Dendritic cell treated with granulocyte-macrophage colony-stimulating factor and Interleukin-4, amounts not matched to agents 40 ng/mL and 50 ng/mL, for 4 days (primary cell): ENCODE data around the gene MON1A.
"Not testable (repeated sequence)": the region's sequence is repeated elsewhere in the genome, so short reads cannot be mapped to it uniquely, and the experiment has no call there.

Source experiments
- H3K27ac Mint-ChIP-seq: one replicate; pipeline ENCODE4 v1.8.0; 2022; ENCODE audit warnings: mild to moderate bottlenecking, mixed read lengths
- H3K27me3 Mint-ChIP-seq: one replicate; pipeline ENCODE4 v1.8.0; 2022; ENCODE audit warnings: mild to moderate bottlenecking, mixed read lengths
- H3K36me3 Mint-ChIP-seq: one replicate; pipeline ENCODE4 v1.8.0; 2022; ENCODE audit warnings: low read depth, mixed read lengths
- H3K4me1 Mint-ChIP-seq: one replicate; pipeline ENCODE4 v1.8.0; 2022; ENCODE audit warnings: low read depth, mixed read lengths
- H3K4me3 Mint-ChIP-seq: one replicate; pipeline ENCODE4 v1.8.0; 2022; ENCODE audit warnings: mild to moderate bottlenecking, moderate library complexity, mixed read lengths
- H3K9me3 Mint-ChIP-seq: one replicate; pipeline ENCODE4 v1.8.0; 2022; ENCODE audit warnings: mixed read lengths
- intact Hi-C: fragments of 100-400 bp; cut with micrococcal nuclease; formaldehyde crosslinking; loops from one replicate; pipeline ENCODE4 v1.15.0; 2022

Gene MON1A

DNA sequence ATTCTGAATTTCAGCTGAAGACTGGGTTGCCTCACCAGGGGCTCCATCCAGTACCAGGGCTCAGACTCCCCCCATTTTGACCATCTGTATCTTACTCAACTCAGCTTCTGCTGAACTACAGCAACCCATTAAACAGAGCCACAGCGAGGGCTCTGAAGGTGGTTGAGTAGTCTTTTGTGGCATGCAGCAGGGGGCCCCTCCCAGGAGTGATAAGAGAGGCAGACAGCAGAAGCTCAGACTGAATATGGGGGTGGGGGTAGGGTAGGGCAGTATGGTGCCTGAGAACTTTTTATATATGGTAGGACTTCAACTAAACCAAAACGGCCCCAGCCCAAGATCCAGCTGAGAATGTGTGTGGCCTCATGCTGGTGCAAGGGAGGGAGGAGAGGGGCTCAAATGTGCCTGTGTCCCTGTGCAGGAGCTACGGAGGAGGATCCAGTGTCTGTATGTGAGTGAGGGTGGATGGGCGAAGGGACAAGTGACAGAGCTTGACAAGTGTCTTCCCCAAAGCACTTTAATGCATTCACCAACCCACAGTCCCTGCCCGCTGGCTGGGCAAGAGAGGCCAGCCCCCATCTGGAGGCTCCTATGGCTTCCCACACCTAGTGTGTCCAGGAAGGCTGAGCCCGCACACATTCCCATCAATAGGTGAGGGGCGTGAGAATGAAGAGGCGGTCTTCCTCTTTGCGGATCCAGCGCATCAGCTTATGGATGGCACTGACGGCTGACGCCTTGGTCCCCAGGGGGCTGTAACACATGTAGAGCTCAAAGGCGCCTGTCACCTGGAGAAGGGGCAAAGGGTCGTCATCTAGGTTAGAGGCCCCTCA is 21.0 kb downstream of the MON1A start:
- Mint-ChIP-seq H3K9me3 (no peaks in the 10 kb centered on the region), H3K4me3 (no peak overlapping the region), H3K4me1 (peaks cover 23% of the 10 kb centered on the region), H3K27ac (no peak overlapping the region), H3K27me3 (no peaks in the 10 kb centered on the region), H3K36me3 (peaks cover 47% of the 10 kb centered on the region)
- intact Hi-C loops: no loop called here

DNA sequence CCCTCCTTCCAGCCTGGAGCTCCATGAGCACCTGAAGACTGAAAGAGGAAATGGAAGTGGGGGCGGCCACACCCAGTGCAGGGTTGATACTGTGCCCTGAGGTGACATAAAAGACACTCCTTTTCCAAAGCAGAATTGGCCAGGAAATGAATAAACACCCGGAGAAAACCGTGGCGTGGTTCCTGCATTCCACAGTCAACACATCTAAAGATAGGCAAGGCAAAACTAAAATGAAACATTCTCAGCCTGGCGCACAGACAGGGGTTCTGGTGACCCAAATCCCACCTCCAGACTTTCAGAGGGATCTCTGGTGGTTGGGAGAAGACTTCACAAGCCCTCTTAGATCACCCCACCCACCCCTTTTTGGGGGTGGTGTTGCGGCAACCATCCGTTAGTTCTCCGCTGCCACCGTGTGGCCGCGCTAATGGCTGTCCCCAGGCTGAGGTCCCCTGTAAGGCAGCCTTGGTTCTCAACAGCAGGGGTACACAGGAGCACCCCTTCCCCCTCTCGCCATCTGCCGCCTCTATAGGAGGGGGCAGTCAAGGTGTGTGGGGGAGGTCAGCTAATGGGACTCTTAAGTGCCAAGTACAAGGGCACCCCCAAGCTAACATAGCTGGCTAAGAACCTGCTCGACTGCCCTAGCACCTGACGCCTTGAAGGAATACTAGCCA is 23.4 kb downstream of the MON1A start:
- Mint-ChIP-seq H3K4me1 (peaks cover 28% of the 10 kb centered on the region), H3K36me3 (peaks cover 26% of the 10 kb centered on the region), H3K9me3 (no peaks in the 10 kb centered on the region), H3K4me3 (peak overlapping the region; percentile 11), H3K27me3 (peaks cover 2% of the 10 kb centered on the region), H3K27ac (no peak overlapping the region)
- intact Hi-C loops: no loop called here

GRCh38 chr3:49904448-49904847 is 25.2 kb downstream of the MON1A start:
- H3K4me3 Mint-ChIP-seq: peak overlapping the region; percentile 75
- intact Hi-C loops, H3K9me3 Mint-ChIP-seq, H3K36me3 Mint-ChIP-seq, H3K27me3 Mint-ChIP-seq: not testable (repeated sequence)
- H3K27ac Mint-ChIP-seq: peak overlapping the region; percentile 67
- peaks cover 28% of the 10 kb centered on the region for H3K4me1 Mint-ChIP-seq

DNA sequence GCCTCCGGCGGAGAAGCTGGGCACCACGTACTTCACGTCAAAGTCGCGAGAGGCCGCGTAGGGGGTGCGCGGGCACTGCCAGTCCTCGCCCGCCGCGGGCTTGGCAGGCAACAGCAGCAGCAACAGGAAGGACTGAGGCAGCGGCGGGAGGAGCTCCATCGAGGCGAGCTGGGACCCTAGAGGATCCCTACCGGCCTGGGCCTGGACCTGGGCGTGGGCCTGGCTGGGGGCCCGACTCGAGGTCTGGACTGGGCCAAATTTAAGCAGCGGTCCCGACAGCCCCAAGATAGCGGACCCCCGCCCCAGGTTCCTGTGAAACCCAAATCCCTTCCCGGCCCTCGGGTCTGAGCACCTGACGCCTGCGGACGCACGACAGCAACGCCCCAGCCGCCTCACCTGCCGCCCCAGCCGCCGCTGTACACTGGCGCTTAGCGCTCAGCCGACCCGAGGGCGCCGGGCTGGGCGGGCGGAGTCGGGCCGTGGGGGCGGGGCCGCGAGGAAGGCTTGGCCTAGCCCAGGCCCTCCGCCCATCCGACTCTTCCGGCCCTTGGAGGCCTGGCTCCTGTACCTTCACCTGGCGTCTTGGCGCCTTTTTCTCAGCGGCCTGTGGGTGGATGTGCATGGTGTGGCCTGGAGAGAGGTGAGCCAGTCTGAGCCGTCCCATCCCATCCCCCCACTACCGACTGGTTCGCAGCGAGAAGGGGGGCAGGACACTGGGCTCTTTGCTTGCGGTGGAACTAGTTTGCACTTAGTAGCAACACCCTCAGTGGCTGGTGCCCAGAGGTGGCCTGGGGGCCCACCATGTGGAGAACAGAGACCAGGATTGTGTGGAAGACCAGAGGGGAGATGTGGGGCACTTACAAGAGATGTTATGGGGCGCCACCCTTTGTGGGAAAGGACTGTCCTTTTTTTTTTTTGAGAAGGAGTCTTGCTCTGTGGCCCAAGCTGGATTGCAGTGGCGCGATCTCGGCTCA is 25.9 kb downstream of the MON1A start, which contains the start of gene MST1R:
Gene MST1R (minus strand): TSS at position 423 of the 974 bp plus-strand sequence. CDS start 264 bp downstream, at position 159.
- intact Hi-C loops: no loop called here
- no peaks in the 10 kb centered on the region for H3K9me3 Mint-ChIP-seq
- H3K27ac Mint-ChIP-seq: peak within 1 kb of the TSS; percentile 67
- peaks cover 2% of the 10 kb centered on the region for H3K27me3 Mint-ChIP-seq
- peaks cover 28% of the 10 kb centered on the region for H3K4me1 Mint-ChIP-seq
- H3K4me3 Mint-ChIP-seq: peak within 1 kb of the TSS; percentile 75
- H3K36me3 Mint-ChIP-seq: peaks cover 2% of the 10 kb centered on the region

- Mint-ChIP-seq H3K4me3 (no peak overlapping the region), H3K9me3 (no peaks in the 10 kb centered on the region), H3K27me3 (peaks cover 2% of the 10 kb centered on the region), H3K36me3 (no peaks in the 10 kb centered on the region), H3K27ac (no peak overlapping the region), H3K4me1 (peaks cover 28% of the 10 kb centered on the region)
- intact Hi-C loops: no loop called here
These were observed 26.9 kb downstream of the MON1A start for GRCh38 chr3:49902511-49903345.

DNA sequence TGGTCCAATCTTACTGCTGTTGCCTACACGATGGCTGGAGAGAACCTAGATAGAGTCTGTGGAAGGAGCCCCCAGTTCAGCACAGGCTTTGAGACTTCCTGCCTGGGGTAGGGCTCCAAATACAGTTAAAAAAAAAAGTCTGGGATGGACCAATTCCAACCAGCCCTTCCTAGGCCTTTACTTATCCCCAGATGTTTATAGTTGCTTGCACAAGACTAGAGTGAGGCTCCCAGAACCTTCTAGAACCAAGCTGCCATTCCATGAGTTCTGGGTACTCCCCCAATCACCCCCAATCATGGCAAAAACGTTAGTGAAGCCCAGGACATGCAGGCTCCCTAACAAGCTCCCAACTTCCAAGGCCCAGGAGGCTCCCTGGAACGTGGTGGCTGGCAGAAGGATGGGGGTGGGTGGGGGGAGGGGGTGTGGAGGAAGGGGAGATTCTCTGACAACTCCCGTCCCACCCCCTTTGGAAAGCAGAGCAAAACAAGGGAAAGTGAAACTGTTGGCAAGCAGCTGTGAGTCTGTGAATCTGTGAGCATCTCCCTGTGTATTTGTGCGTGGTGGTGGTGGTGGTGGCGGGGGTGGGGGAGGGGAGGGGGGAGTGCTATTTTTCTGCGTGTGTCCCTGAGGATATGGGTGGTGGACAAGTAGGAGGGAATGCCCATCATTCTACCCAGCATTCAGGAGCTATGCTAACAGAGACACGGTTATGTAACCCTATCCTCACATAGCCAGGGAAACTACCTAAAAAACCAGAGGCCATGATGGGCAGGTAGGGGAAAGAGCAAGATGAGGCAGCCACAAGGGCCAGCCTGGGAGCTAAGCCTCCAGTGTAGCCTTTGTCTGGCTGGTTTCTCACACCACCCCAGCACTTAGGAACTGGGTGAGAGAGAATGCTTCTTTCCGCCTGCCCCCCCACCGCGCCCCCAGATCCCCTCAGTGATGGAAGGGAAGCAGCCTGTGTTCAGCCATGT is 28.0 kb downstream of the MON1A start:
- intact Hi-C loops: no loop called here
- H3K9me3 Mint-ChIP-seq: no peaks in the 10 kb centered on the region
- H3K27me3 Mint-ChIP-seq: peaks cover 2% of the 10 kb centered on the region
- peaks cover 26% of the 10 kb centered on the region for H3K4me1 Mint-ChIP-seq
- H3K36me3 Mint-ChIP-seq: no peaks in the 10 kb centered on the region
- no peak overlapping the region for H3K4me3 Mint-ChIP-seq
- H3K27ac Mint-ChIP-seq: no peak overlapping the region

DNA sequence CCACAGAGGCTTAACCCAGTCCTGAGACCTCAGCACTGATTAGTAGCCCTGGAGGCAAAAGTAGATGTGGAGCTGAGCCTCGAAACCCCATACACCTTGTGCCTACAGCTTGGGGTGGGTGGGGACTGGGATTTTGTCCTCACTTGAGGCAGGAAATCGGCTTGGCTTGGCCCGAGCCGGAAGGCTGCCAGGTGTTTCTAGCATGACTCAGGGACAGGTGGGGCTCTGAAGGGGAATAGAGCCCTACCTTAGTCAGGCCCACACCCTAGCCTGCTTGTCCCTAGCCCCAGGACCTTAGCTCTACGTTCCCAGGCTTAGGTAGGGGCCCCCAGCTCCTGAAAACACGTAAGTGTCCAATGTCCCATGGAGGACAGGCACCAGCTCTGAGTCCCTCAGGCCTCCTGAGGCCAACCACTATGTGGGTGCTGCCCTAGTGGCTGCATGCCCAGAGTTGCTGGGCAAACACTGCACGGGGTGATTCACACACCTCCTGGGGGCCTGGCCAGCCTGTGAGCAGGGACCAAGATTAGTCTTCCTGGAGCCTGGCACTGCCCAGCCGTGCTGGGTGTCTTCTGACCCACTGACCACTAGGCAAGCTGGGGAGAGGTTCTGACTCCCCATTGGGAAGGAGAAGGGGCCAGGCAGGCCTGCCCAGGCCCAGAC is 29.0 kb downstream of the MON1A start:
- Mint-ChIP-seq H3K27ac (no peak overlapping the region), H3K27me3 (peaks cover 2% of the 10 kb centered on the region), H3K4me1 (peaks cover 16% of the 10 kb centered on the region), H3K9me3 (no peaks in the 10 kb centered on the region), H3K36me3 (no peaks in the 10 kb centered on the region), H3K4me3 (no peak overlapping the region)
- intact Hi-C loops: no loop called here

DNA sequence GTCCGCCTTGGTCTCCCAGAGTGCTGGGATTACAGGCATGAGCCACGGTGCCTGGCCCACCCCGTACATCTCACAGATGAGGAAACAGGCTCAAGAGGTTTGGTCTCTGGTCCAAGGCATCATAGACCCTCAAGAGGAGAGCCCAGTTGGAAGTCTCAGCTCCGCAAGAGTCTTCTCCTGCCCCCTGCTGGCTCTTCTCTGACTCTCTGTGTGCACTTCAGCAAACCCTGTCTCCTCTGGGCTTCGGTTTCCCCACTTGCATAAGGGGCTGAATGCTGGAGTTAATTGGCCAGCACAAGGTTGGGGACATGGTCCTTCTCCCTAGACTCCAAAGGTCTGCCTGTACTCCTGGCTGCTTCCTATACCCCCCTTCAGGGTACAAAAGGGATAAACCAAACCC is 29.8 kb downstream of the MON1A start:
- Mint-ChIP-seq H3K27me3 (peaks cover 2% of the 10 kb centered on the region), H3K4me3 (no peak overlapping the region), H3K36me3 (no peaks in the 10 kb centered on the region), H3K9me3 (no peaks in the 10 kb centered on the region), H3K4me1 (peaks cover 11% of the 10 kb centered on the region), H3K27ac (no peak overlapping the region)
- intact Hi-C loops: no loop called here

GRCh38 chr3:49898991-49899390 is 30.6 kb downstream of the MON1A start:
- intact Hi-C loops: no loop called here
- Mint-ChIP-seq H3K9me3 (no peaks in the 10 kb centered on the region), H3K36me3 (no peaks in the 10 kb centered on the region), H3K27me3 (peaks cover 2% of the 10 kb centered on the region), H3K4me3 (no peak overlapping the region), H3K4me1 (peaks cover 8% of the 10 kb centered on the region), H3K27ac (no peak overlapping the region)

GRCh38 chr3:49896345-49896744 is 33.3 kb downstream of the MON1A start:
- H3K36me3 Mint-ChIP-seq: no peaks in the 10 kb centered on the region
- H3K4me3 Mint-ChIP-seq: no peak overlapping the region
- intact Hi-C loops: no loop called here
- H3K27ac Mint-ChIP-seq: no peak overlapping the region
- H3K9me3 Mint-ChIP-seq: no peaks in the 10 kb centered on the region
- no peaks in the 10 kb centered on the region for H3K4me1 Mint-ChIP-seq
- no peaks in the 10 kb centered on the region for H3K27me3 Mint-ChIP-seq

DNA sequence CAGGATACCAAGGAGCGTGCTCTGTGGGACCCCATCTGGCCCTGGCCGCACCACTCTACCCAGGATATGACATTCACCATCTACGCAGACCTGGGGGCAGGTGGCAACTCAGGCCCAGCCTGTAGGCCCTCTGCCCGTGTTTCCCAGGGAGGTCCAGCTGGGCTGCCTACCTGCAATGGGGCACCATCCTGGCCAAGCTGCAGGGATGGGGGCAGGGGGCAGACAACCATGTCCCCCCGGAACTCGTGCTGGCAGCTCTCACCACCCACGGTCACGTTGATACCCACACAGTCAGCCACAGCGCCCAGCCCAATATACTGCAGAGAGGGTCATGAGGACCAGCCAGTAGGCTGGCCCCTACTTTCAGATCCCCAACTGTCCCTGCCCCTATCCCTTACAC is 33.8 kb downstream of the MON1A start:
- H3K36me3 Mint-ChIP-seq: no peaks in the 10 kb centered on the region
- H3K9me3 Mint-ChIP-seq: no peaks in the 10 kb centered on the region
- H3K27ac Mint-ChIP-seq: no peak overlapping the region
- intact Hi-C loops: no loop called here
- H3K4me1 Mint-ChIP-seq: no peaks in the 10 kb centered on the region
- H3K4me3 Mint-ChIP-seq: no peak overlapping the region
- H3K27me3 Mint-ChIP-seq: no peaks in the 10 kb centered on the region

GRCh38 chr3:49889296-49889695 is 40.3 kb downstream of the MON1A start:
- intact Hi-C loops: no loop called here
- Mint-ChIP-seq H3K4me3 (no peak overlapping the region), H3K4me1 (no peaks in the 10 kb centered on the region), H3K27me3 (no peaks in the 10 kb centered on the region), H3K9me3 (no peaks in the 10 kb centered on the region), H3K27ac (no peak overlapping the region), H3K36me3 (no peaks in the 10 kb centered on the region)
